Left ventricle myocardium inferior (tissue), 1 donor: ENCODE data around the gene CHD6. TPM values are rescaled to one million over a fixed set of nuclear protein-coding genes. Genes with fewer than 3 reads are reported as not detected.

Experiments used
- DNase-seq: peaks from one replicate; pipeline ENCODE4 v3.0.0-alpha.2; 2020
- H3K27ac ChIP-seq: fragments of 200-600 bp; replicated peaks from 2 replicates; pipeline ENCODE4 v1.8.0; 2021
- H3K27me3 ChIP-seq: fragments of 200-600 bp; 2 replicates; pipeline ENCODE4 v1.8.0; 2021; ENCODE audit warnings: low read depth
- H3K36me3 ChIP-seq: fragments of 200-600 bp; 2 replicates; pipeline ENCODE4 v1.8.0; 2021
- H3K4me1 ChIP-seq: fragments of 200-600 bp; 2 replicates; pipeline ENCODE4 v1.8.0; 2021
- H3K4me3 ChIP-seq: fragments of 200-600 bp; 2 replicates; pipeline ENCODE4 v1.8.0; 2021; ENCODE audit warnings: mild to moderate bottlenecking, moderate library complexity
- H3K9me3 ChIP-seq: fragments of 200-600 bp; replicated peaks from 2 replicates; pipeline ENCODE4 v1.8.0; 2021
- CTCF ChIP-seq: fragments of 200-600 bp; IDR thresholded peaks from 2 replicates; pipeline ENCODE4 v1.8.0; 2021; ENCODE audit warnings: antibody characterized with exemption, mild to moderate bottlenecking, borderline replicate concordance
- intact Hi-C: fragments of 100-400 bp; cut with micrococcal nuclease; formaldehyde crosslinking; loops from one replicate; pipeline ENCODE4 v1.11.0; 2022
- total RNA-seq: library from RNA; stranded (reverse); fragmentation: NEBNext Ultra II Directional; extraction: Animal tissue kit (Norgen Biotek cat#: 25700); gene quantifications from one replicate; pipeline ENCODE4 v1.2.1, GENCODE V29; 2021
- donor health status: DM: no; HTN: yes; CAD: no; lungs with severe emphysema.

CHD6 gene
- total RNA-seq, 1 donor from 2014 or later: 38.9 TPM

DNA sequence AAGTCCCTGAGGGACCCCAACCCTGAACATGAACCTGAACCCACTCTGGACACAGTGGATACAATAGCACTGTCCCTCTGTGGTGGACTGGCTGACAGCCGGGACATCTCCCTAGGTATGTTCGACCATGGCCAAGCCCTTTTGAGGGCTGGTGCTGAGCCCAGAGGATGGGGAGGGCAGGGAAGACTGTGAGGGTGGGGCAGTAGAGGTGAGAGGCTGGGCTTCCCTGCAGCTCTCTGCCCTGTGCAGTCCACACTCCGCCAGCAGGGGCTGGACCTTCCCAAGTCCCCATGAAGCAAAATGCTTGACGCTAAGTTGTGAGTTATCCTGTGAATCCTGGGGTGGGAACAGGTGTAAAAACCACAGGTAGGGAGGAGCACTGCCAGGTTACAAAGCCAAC, 266.1 kb downstream of the CHD6 start:
- H3K4me3 ChIP-seq: no peak overlapping the region
- peaks cover 80% of the 10 kb centered on the region for H3K36me3 ChIP-seq
- no peak for DNase-seq
- TF ChIP-seq CTCF: peak; percentile 19
- peaks cover 9% of the 10 kb centered on the region for H3K4me1 ChIP-seq
- H3K27me3 ChIP-seq: no peaks in the 10 kb centered on the region
- H3K9me3 ChIP-seq: no peaks in the 10 kb centered on the region
- intact Hi-C loops: no loop called here
- H3K27ac ChIP-seq: no peak overlapping the region
